HepG2 (cell line): ENCODE measurements around the gene HSPB3. TPM values are rescaled to one million over a fixed set of nuclear protein-coding genes. Genes with fewer than 3 reads are reported as not detected.

ENCODE experiments used
- ATAC-seq: fragments of 200-7000 bp; cut with Tn5 transposase; 3 replicates; pipeline ENCODE4 v1.9.1; 2020; ENCODE audit warnings: mild to moderate bottlenecking, moderate library complexity
- BruUV-seq: library from RNA; stranded (reverse); fragments of 400-500 nt; replicated peaks from 2 replicates; lab custom pipeline; 2021; lab: Mats Ljungman, UMichigan
- CTCF ChIA-PET: fragments of 300-600 bp; formaldehyde crosslinking; extraction: SDS; loops from one replicate; lab custom pipeline; 2021; ENCODE audit warnings: low total read pairs, inconsistent platforms, low intra/inter-chr PET ratio; lab: Yijun Ruan, JAX
- POLR2A ChIA-PET: fragments of 350-600 bp; sonication (Branson Sonifier 250); formaldehyde crosslinking; loops from one replicate; lab custom pipeline; 2020; ENCODE audit warnings: antibody characterized with exemption, inconsistent platforms; lab: Yijun Ruan, JAX
- DNase-seq: peaks from one replicate; pipeline ENCODE4 v3.0.0-alpha.2; 2015; ENCODE audit warnings: low spot score
- FAIRE-seq: peaks from 3 replicates; lab custom pipeline; 2011; peaks lifted over from hg19 to GRCh38; lab: Jason Lieb, UNC
- H2AFZ ChIP-seq: one replicate; pipeline ENCODE4 v1.6.1; 2011; ENCODE audit warnings: low read length, inconsistent platforms
- H3K27ac ChIP-seq: fragments of 300-600 bp; 3 replicates; pipeline ENCODE4 v1.8.0; 2011; ENCODE audit warnings: mixed run types, mild to moderate bottlenecking, mixed read lengths, low read length, inconsistent platforms; ENCODE audit not compliant: insufficient read depth; ENCODE audit errors: extremely low read length
- H3K27me3 ChIP-seq, 2 experiments: fragments of 200-600 bp in 1 of 2; 2 replicates in 1 of 2; 3 replicates in 1 of 2; pipeline versions ENCODE4 v1.6.0 to v1.8.0; 2011; ENCODE audit warnings: low read length in 2 of 2, mild to moderate bottlenecking in 2 of 2, moderate library complexity in 2 of 2, inconsistent platforms in 1 of 2; ENCODE audit not compliant: insufficient read depth in 2 of 2, control insufficient read depth in 1 of 2
- H3K36me3 ChIP-seq, 2 experiments: fragments of 200-600 bp in 1 of 2; replicated peaks in 1 of 2; 2 replicates in 1 of 2; 3 replicates in 1 of 2; pipeline versions ENCODE4 v1.5.1 to v1.8.0; 2011; ENCODE audit warnings: low read length in 2 of 2, inconsistent platforms in 1 of 2; ENCODE audit not compliant: insufficient read depth in 2 of 2, control insufficient read depth in 1 of 2
- H3K4me1 ChIP-seq: 2 replicates; pipeline ENCODE4 v1.5.1; 2012; ENCODE audit warnings: low read length, inconsistent platforms; ENCODE audit not compliant: insufficient read depth
- H3K4me2 ChIP-seq: 2 replicates; pipeline ENCODE4 v1.6.0; 2011; ENCODE audit warnings: low read depth, low read length, inconsistent platforms
- H3K4me3 ChIP-seq, 3 experiments: fragments of 200-600 bp in 1 of 3; sonication (generic), shearing (Covaris generic) in 1 of 3; replicated peaks in 1 of 3; 2 replicates each; pipeline ENCODE4 v1.5.1; 2011 to 2016; ENCODE audit warnings: low read length in 3 of 3, inconsistent platforms in 2 of 3, low read depth in 2 of 3, mild to moderate bottlenecking in 2 of 3, control low read depth in 1 of 3, mixed read lengths in 1 of 3; ENCODE audit not compliant: insufficient read depth in 1 of 3
- H3K79me2 ChIP-seq: one replicate; pipeline ENCODE4 v1.6.1; 2011; ENCODE audit warnings: low read length, inconsistent platforms; ENCODE audit not compliant: insufficient read depth
- H3K9ac ChIP-seq: 2 replicates; pipeline ENCODE4 v1.6.0; 2011; ENCODE audit warnings: mild to moderate bottlenecking, low read depth, low read length, inconsistent platforms; ENCODE audit not compliant: insufficient read depth
- H3K9me3 ChIP-seq: 2 replicates; pipeline ENCODE4 v1.5.1; 2012; ENCODE audit warnings: mild to moderate bottlenecking, low read length
- H4K20me1 ChIP-seq: 2 replicates; pipeline ENCODE4 v1.6.0; 2011; ENCODE audit warnings: inconsistent platforms, mild to moderate bottlenecking, low read length, moderate library complexity; ENCODE audit not compliant: insufficient read depth
- EP300 ChIP-seq, 3 experiments: sonication (generic) in 1 of 3; formaldehyde crosslinking in 1 of 3; IDR thresholded peaks; 2 replicates each; pipeline versions ENCODE4 v1.5.1 to v1.6.1; 2011 to 2020; ENCODE audit warnings: low read depth in 2 of 3, low read length in 2 of 3, borderline replicate concordance in 1 of 3, improper control_type of control experiment in 1 of 3, mild to moderate bottlenecking in 1 of 3, missing genetic modification reagents in 1 of 3, moderate library complexity in 1 of 3
- FOXJ3 ChIP-seq: sonication (generic); formaldehyde crosslinking; IDR thresholded peaks from 2 replicates; pipeline ENCODE4 v1.4.0; 2020; ENCODE audit warnings: missing genetic modification reagents, mild to moderate bottlenecking, borderline replicate concordance
- HHEX ChIP-seq: IDR thresholded peaks from 2 replicates; pipeline ENCODE4 v1.6.1; 2016; ENCODE audit warnings: control low read depth
- MATR3 ChIP-seq: sonication (generic); formaldehyde crosslinking; IDR thresholded peaks from 2 replicates; pipeline ENCODE4 v1.4.0; 2020; ENCODE audit warnings: missing genetic modification reagents
- RFXANK ChIP-seq: IDR thresholded peaks from 2 replicates; pipeline ENCODE4 v1.6.1; 2016
- SETDB1 ChIP-seq: sonication (generic); formaldehyde crosslinking; IDR thresholded peaks from 2 replicates; pipeline ENCODE4 v1.5.1; 2020; ENCODE audit warnings: missing genetic modification reagents, mild to moderate bottlenecking, borderline replicate concordance
- SUZ12 ChIP-seq: fragments of 150-350 bp; IDR thresholded peaks from 2 replicates; pipeline ENCODE4 v1.6.1; 2014; ENCODE audit warnings: low read depth, low read length
- USF2 ChIP-seq, 2 experiments: sonication (generic) in 1 of 2; formaldehyde crosslinking in 1 of 2; IDR thresholded peaks; 2 replicates each; pipeline versions ENCODE4 v1.5.1 to v1.6.1; 2011 to 2020; ENCODE audit warnings: borderline replicate concordance in 1 of 2, low read depth in 1 of 2, low read length in 1 of 2, mild to moderate bottlenecking in 1 of 2, missing genetic modification reagents in 1 of 2, moderate library complexity in 1 of 2
- ZMYM3 ChIP-seq: sonication (generic); formaldehyde crosslinking; IDR thresholded peaks from 2 replicates; pipeline ENCODE4 v1.5.1; 2020; ENCODE audit warnings: mild to moderate bottlenecking, missing genetic modification reagents
- ZNF512B ChIP-seq: sonication (generic); formaldehyde crosslinking; IDR thresholded peaks from 2 replicates; pipeline ENCODE4 v1.5.1; 2020; ENCODE audit warnings: missing genetic modification reagents, mild to moderate bottlenecking, borderline replicate concordance
- WGBS: methylation state at CpG from one replicate; pipeline ENCODE4 v1.1.6; 2017; ENCODE audit warnings: low lambda C conversion rate; 5-methylcytosine and 5-hydroxymethylcytosine counted together
- in situ Hi-C: cut with HindIII; loops from 2 replicates; pipeline ENCODE4 v1.10.0; 2017; ENCODE audit warnings: low pct_unique_long_range_greater_than_20kb; ENCODE audit not compliant: extremely low pct_ligation_motif_present
- intact Hi-C: fragments of 100-400 bp; cut with micrococcal nuclease; formaldehyde crosslinking; loops from one replicate; pipeline ENCODE4 v1.10.0; 2022; ENCODE audit not compliant: unreplicated experiment
- polyA plus RNA-seq, 8 experiments: library from polyadenylated mRNA; depleted of rRNA in 3 of 8; stranded (reverse) in 7 of 8; unstranded in 1 of 8; fragments of >200 nt; fragmentation: Illumina TruSeq in 4 of 8; extraction: Trizol in 4 of 8; gene quantifications; 2 replicates each; pipeline versions ENCODE4 v1.2.1 to v1.2.3, GENCODE V29; 2011 to 2016; ENCODE audit warnings: low read depth in 4 of 8, missing spikeins in 1 of 8, mixed read lengths in 1 of 8; ENCODE audit not compliant: insufficient read depth in 1 of 8
- total RNA-seq, 5 experiments: library from RNA; depleted of rRNA; stranded (reverse); fragments of >200 nt; fragmentation: Illumina TruSeq; extraction: Trizol; gene quantifications; 2 replicates each; pipeline ENCODE4 v1.2.3, GENCODE V29; 2016; ENCODE audit warnings: low read depth in 1 of 5
- TF ChIP-seq, protein P1 (sequence below): sonication (generic); formaldehyde crosslinking; IDR thresholded peaks from 2 replicates; pipeline ENCODE4 v1.5.1; 2020; ENCODE audit warnings: missing genetic modification reagents, mild to moderate bottlenecking, borderline replicate concordance
- TF ChIP-seq, protein P2 (sequence below): sonication (generic); formaldehyde crosslinking; IDR thresholded peaks from 2 replicates; pipeline ENCODE4 v1.5.1; 2020; ENCODE audit warnings: missing genetic modification reagents, mild to moderate bottlenecking, borderline replicate concordance

The HSPB3 gene
- total and polyA plus RNA-seq, 2 of the 13 experiments (the other 11 are each of a cell fraction or from before 2014, with no cell fraction given) = not detected

DNA sequence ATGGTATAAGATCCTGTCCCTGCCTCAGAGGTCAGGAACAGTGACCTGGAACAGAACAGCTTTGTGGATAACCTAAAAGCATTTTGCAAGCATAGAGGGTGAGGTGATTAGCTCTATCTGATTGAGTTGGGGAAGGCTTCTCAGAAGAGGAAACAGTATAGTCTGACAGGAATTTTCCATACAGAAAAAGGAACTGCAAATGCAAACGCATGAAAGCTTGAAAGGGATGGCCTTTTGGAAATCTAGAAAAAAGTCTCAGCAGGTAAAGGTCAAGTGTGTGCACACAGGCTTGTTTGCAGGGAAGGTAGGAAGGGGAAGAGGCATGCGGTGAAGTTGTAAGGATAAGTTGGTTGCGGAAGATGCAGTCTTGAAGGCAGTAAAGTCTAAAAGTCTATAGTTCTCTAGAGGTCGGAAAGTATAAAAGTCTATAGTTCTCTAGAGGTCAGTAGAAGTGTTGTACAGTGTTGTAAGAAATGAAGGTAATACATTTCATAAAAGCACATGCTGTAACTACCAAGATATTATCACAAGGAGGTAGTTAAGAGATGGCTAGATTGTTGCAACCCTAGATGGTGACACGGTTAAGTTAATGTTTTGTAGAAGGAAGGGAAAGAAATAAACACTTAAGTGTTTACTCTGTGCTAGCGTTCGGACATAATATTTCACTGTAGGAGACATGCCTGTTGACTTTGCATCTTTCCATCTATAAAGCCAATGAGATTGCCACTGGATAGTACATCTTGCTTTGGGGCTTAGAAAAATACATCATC, 16.7 kb upstream of the HSPB3 start (continued):
- TF ChIP-seq, protein P1, sequence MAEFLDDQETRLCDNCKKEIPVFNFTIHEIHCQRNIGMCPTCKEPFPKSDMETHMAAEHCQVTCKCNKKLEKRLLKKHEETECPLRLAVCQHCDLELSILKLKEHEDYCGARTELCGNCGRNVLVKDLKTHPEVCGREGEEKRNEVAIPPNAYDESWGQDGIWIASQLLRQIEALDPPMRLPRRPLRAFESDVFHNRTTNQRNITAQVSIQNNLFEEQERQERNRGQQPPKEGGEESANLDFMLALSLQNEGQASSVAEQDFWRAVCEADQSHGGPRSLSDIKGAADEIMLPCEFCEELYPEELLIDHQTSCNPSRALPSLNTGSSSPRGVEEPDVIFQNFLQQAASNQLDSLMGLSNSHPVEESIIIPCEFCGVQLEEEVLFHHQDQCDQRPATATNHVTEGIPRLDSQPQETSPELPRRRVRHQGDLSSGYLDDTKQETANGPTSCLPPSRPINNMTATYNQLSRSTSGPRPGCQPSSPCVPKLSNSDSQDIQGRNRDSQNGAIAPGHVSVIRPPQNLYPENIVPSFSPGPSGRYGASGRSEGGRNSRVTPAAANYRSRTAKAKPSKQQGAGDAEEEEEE (CRISPR knock-in tag) = no peak

- no peaks in the 10 kb centered on the region for H3K9me3 ChIP-seq
- H3K9ac ChIP-seq = no peak overlapping the region
- no peaks in the 10 kb centered on the region for H3K79me2 ChIP-seq
- H3K4me1 ChIP-seq = no peaks in the 10 kb centered on the region
- FAIRE-seq (no peak), DNase-seq (no peak), ATAC-seq (no peak)
- no TSS peak for BruUV-seq
- ChIA-PET CTCF (no interaction called here), POLR2A (no interaction called here)
- intact Hi-C loops = no loop called here
- no peak overlapping the region for H3K4me2 ChIP-seq
- no peak overlapping the region for H3K4me3 ChIP-seq
- peaks cover 0 to 14% of the 10 kb centered on the region in 2 experiments; a peak in 2 of 5 replicates for H3K27me3 ChIP-seq
- H3K36me3 ChIP-seq = no peaks in the 10 kb centered on the region
- H3K27ac ChIP-seq = no peak overlapping the region
- in situ Hi-C loops = no loop called here
- H2AFZ ChIP-seq = no peak overlapping the region
- WGBS = 29% methylated on average over 6 of the region's 6 CpGs
- no peaks in the 10 kb centered on the region for H4K20me1 ChIP-seq
- TF ChIP-seq EP300 (IDR thresholded peaks at IDR 0.05; ENCODE audit: low read depth in 2 of 2, low read length in 2 of 2) (no peak), EP300 (CRISPR knock-in tag; IDR thresholded peaks at IDR 0.05; ENCODE audit: borderline replicate concordance) (no peak), USF2 (IDR thresholded peaks at IDR 0.05; ENCODE audit: low read depth, low read length) (no peak), USF2 (CRISPR knock-in tag; IDR thresholded peaks at IDR 0.05; ENCODE audit: borderline replicate concordance) (no peak), MATR3 (CRISPR knock-in tag) (no peak), ZNF512B (CRISPR knock-in tag) (no peak), SETDB1 (CRISPR knock-in tag) (no peak), SUZ12 (no peak), HHEX (no peak), ZMYM3 (CRISPR knock-in tag) (no peak), FOXJ3 (CRISPR knock-in tag) (no peak), RFXANK (no peak)
- TF ChIP-seq, protein P2, sequence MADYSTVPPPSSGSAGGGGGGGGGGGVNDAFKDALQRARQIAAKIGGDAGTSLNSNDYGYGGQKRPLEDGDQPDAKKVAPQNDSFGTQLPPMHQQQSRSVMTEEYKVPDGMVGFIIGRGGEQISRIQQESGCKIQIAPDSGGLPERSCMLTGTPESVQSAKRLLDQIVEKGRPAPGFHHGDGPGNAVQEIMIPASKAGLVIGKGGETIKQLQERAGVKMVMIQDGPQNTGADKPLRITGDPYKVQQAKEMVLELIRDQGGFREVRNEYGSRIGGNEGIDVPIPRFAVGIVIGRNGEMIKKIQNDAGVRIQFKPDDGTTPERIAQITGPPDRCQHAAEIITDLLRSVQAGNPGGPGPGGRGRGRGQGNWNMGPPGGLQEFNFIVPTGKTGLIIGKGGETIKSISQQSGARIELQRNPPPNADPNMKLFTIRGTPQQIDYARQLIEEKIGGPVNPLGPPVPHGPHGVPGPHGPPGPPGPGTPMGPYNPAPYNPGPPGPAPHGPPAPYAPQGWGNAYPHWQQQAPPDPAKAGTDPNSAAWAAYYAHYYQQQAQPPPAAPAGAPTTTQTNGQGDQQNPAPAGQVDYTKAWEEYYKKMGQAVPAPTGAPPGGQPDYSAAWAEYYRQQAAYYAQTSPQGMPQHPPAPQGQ (CRISPR knock-in tag) = no peak
Measured at GRCh38 chr5:54440456-54440893, 15.0 kb upstream of the HSPB3 start.
